HFFc6 (cell line): ENCODE results near the gene KCP. TPM values are rescaled to one million over a fixed set of nuclear protein-coding genes. Genes with fewer than 3 reads are reported as not detected.
"Not testable (repeated sequence)": the region's sequence is repeated elsewhere in the genome, so short reads cannot be mapped to it uniquely, and the experiment has no call there.

Experiments
- DNase-seq: peaks from one replicate; pipeline ENCODE4 v3.0.0-alpha.2; 2018
- H3K27ac Mint-ChIP-seq: 2 replicates; pipeline ENCODE4 v1.8.0; 2020; ENCODE audit warnings: mild to moderate bottlenecking, mixed read lengths
- H3K27me3 Mint-ChIP-seq: 2 replicates; pipeline ENCODE4 v1.8.0; 2021; ENCODE audit warnings: mild to moderate bottlenecking, moderate library complexity, mixed read lengths; ENCODE audit not compliant: insufficient read depth
- H3K36me3 Mint-ChIP-seq: 2 replicates; pipeline ENCODE4 v1.8.0; 2021; ENCODE audit warnings: low read depth, mixed read lengths
- H3K4me1 Mint-ChIP-seq: 2 replicates; pipeline ENCODE4 v1.8.0; 2020; ENCODE audit warnings: low read depth, mixed read lengths
- H3K4me3 Mint-ChIP-seq: 2 replicates; pipeline ENCODE4 v1.8.0; 2020; ENCODE audit warnings: mild to moderate bottlenecking, moderate library complexity, mixed read lengths
- H3K9me3 Mint-ChIP-seq: 2 replicates; pipeline ENCODE4 v1.8.0; 2020; ENCODE audit warnings: mild to moderate bottlenecking, mixed read lengths
- CTCF ChIP-seq: fragments of 200-600 bp; sonication (generic); IDR thresholded peaks from 2 replicates; pipeline ENCODE4 v1.5.0; 2021; ENCODE audit warnings: antibody characterized with exemption, mild to moderate bottlenecking
- total RNA-seq, 6 experiments: library from RNA; stranded (reverse); fragmentation: NEBNext Ultra II Directional; extraction: Animal tissue kit (Norgen Biotek cat#: 25700); gene quantifications; 2 replicates in 1 of 6; 3 replicates in 5 of 6; pipeline ENCODE4 v1.2.3, GENCODE V29; 2021

The KCP gene
- total RNA-seq, 6 experiments from 2014 or later = 0.05 to 0.07 TPM; not detected in 4

- no peak overlapping the region for H3K4me3 Mint-ChIP-seq
- H3K36me3 Mint-ChIP-seq = no peaks in the 10 kb centered on the region
- H3K9me3 Mint-ChIP-seq = no peaks in the 10 kb centered on the region
- H3K4me1 Mint-ChIP-seq = peaks cover 9% of the 10 kb centered on the region; the same call in 1 of the 2 replicates
- no peak overlapping the region for H3K27ac Mint-ChIP-seq
- no peak for DNase-seq
- H3K27me3 Mint-ChIP-seq = peaks cover 15% of the 10 kb centered on the region
- TF ChIP-seq CTCF = no peak
Measured at GRCh38 chr7:128945668-128946366, 35.3 kb upstream of the KCP start.

DNA sequence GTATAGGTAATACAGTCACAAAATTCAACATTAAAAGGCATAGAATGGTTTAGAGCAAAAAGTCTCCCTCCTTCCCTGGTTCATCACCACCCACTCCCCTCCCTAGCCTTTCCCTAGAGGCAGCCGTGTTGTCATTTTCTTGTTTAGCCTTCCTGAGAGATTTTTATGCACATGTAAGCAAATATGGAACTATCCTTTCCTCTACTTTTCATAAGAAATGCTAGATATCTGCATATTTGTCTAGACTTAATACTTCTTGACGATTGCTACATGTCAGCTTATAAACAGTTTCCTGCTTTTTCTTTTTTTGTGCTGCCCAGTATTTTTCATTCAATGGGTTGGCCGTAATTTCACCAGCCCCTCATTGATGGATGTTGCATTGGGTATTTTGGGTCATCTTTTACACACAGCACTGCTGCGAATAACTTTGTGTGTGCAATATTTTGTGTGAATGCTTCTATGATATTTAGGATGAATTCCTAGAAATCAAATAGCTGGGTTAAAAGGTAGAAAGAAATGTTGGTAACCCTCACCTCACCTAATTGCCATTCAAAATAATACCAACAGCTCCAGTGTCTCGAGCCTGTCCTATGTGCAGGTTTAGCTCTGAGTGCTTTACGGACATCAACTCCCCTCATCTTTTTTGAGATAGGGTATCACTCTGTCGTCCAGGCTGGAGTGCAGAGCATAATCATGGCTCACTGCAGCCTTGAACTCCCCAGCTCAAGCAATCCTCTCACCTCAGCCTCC lies 34.2 kb upstream of the KCP start:
- DNase-seq = no peak
- Mint-ChIP-seq H3K36me3 (no peaks in the 10 kb centered on the region), H3K4me3 (no peak overlapping the region), H3K4me1 (peaks cover 9% of the 10 kb centered on the region; the same call in 1 of the 2 replicates), H3K27ac (no peak overlapping the region), H3K9me3 (no peaks in the 10 kb centered on the region), H3K27me3 (peaks cover 21% of the 10 kb centered on the region)
- no peak for TF ChIP-seq CTCF

GRCh38 chr7:128943251-128943650 lies 32.7 kb upstream of the KCP start:
- not testable (repeated sequence) for H3K9me3 Mint-ChIP-seq, H3K27ac Mint-ChIP-seq, H3K36me3 Mint-ChIP-seq, DNase-seq, H3K4me3 Mint-ChIP-seq
- peaks cover 11% of the 10 kb centered on the region for H3K4me1 Mint-ChIP-seq
- H3K27me3 Mint-ChIP-seq = peaks cover 28% of the 10 kb centered on the region

- DNase-seq = no peak
- no peaks in the 10 kb centered on the region for H3K9me3 Mint-ChIP-seq
- no peaks in the 10 kb centered on the region for H3K36me3 Mint-ChIP-seq
- no peak overlapping the region for H3K4me3 Mint-ChIP-seq
- peaks cover 33% of the 10 kb centered on the region for H3K27me3 Mint-ChIP-seq
- peaks cover 6% of the 10 kb centered on the region for H3K4me1 Mint-ChIP-seq
- no peak for TF ChIP-seq CTCF
- H3K27ac Mint-ChIP-seq = no peak overlapping the region
Measured at GRCh38 chr7:128941946-128942526, 31.5 kb upstream of the KCP start.

DNA sequence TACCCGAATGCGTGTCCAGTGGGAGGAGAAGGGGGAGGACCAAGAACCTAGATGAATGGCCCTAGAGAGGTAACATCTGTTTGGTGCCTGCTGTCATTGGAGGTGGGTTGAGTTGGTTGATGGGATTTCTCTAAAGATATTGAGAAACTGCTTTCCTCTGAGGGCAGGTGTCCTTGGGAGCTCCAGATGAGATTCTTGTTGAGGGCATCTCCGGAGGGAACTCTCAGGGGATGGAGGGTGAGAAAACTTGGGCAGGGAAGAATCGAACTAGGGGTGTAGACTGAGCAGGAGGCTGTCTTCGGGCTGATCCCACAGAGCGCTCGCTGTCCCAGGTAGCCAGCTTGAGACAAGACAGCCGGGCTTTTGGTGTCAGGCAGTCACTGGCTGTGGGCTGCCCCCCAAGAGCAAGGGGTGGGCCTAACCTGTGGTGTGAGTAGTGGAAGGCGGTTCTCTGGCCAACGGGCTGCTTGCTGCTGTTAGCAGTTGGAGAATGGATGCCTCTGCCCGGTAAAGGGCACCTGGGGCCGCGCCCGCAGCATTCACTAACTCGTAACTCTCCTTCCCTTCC lies 30.9 kb upstream of the KCP start:
- H3K27ac Mint-ChIP-seq = no peak overlapping the region
- H3K4me1 Mint-ChIP-seq = peaks cover 6% of the 10 kb centered on the region
- no peak for TF ChIP-seq CTCF
- H3K36me3 Mint-ChIP-seq = no peaks in the 10 kb centered on the region
- peaks cover 38% of the 10 kb centered on the region for H3K27me3 Mint-ChIP-seq
- H3K9me3 Mint-ChIP-seq = no peaks in the 10 kb centered on the region
- no peak overlapping the region for H3K4me3 Mint-ChIP-seq
- DNase-seq = no peak
